Measurements from ENCODE around the gene CD4.

Gene CD4

DNA sequence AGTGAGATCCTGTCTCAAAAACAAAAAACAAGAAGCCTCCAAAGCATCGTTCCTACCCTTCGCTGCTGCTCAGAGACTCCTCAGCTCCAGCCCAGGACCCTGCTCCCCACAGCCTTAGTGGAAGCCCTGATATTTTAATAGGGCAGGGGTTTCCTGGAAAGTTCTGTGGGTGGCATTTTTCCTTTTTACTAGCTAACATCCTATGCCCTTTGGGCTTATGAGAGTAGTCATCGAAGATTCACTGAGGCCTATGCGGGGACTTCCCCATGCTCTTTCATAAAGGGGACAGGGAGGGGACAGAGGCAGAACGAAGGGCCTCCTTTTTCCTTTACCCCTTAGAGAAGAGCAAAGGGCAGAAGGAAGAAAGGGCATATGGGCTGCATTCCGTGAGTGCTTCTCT lies 8.8 kb upstream of the CD4 start:
- DNase-seq (ENCODE audit: insufficient read length) (no peak), FAIRE-seq (no peak)
- TF ChIP-seq POLR2A (IDR thresholded peaks at IDR 0.05; ENCODE audit: low read depth, low read length) = no peak
- TF ChIP-seq POLR2AphosphoS5 (IDR thresholded peaks at IDR 0.05; ENCODE audit: low read depth, low read length) = no peak
- no peak for TF ChIP-seq TAF1 (IDR thresholded peaks at IDR 0.05; ENCODE audit: borderline replicate concordance, low read depth, low read length)

DNA sequence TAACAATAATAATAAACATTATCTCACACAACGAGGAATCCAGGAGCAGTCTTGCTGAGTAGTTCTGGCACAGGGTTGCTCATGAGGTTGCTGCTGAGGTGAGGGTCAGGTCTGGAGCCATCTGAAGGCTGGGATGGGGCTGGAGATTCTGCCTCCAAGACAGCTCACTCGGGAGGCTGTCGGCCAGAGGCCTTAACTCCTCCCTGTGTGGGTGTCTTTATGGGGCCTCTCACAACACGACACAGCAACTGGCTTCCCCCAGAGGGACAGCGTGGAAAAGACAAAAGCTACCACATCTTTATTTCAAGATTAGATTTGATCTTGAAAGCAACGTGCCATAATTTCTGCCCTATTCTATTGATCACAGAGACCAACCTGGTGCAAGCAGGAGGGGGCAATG lies 7.2 kb upstream of the CD4 start:
- FAIRE-seq (no peak), DNase-seq (ENCODE audit: insufficient read length) (no peak)
- TF ChIP-seq POLR2AphosphoS5 (IDR thresholded peaks at IDR 0.05; ENCODE audit: low read depth, low read length) = no peak
- no peak for TF ChIP-seq POLR2A (IDR thresholded peaks at IDR 0.05; ENCODE audit: low read depth, low read length)
- no peak for TF ChIP-seq TAF1 (IDR thresholded peaks at IDR 0.05; ENCODE audit: borderline replicate concordance, low read depth, low read length)

DNA sequence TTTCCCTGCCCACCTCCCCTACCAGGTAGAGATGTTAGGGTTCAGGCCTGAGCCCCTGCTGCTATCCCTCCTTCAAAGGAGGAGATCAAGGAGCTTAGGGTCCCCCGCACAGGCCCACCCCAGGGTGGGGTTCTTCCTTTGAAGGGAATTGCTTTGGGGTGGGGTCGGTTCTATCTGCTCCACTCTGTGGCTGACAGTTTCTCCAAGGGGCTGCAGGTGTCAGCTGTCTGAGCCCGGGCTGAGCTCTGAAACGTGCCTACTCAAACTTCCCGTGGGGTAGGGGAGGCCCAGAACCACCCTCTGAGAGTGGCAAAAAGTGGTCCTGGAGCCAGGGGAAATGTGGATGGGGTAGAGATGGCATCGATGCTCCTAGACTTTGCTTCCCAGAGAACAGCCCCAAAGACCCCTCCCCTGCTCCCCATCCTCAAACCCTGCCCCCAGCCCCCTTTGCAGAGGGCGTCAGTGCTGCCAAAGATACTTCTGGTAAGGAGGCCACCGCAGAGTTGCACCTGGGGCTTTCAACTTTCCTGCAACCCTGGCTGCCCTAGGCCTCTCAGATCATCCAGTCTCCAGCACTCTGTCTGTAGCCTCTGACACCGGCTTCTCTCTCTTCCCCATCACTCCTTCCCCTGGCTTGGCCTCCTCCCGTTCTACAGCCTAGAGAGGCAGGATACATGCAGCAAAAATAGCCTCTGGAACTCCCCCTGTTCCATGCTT lies 6.3 kb upstream of the CD4 start:
- TF ChIP-seq POLR2A (IDR thresholded peaks at IDR 0.05; ENCODE audit: low read depth, low read length) = no peak
- TF ChIP-seq POLR2AphosphoS5 (IDR thresholded peaks at IDR 0.05; ENCODE audit: low read depth, low read length) = no peak
- TF ChIP-seq TAF1 (IDR thresholded peaks at IDR 0.05; ENCODE audit: borderline replicate concordance, low read depth, low read length) = no peak
- FAIRE-seq = no peak
- no peak for DNase-seq (ENCODE audit: insufficient read length)

DNA sequence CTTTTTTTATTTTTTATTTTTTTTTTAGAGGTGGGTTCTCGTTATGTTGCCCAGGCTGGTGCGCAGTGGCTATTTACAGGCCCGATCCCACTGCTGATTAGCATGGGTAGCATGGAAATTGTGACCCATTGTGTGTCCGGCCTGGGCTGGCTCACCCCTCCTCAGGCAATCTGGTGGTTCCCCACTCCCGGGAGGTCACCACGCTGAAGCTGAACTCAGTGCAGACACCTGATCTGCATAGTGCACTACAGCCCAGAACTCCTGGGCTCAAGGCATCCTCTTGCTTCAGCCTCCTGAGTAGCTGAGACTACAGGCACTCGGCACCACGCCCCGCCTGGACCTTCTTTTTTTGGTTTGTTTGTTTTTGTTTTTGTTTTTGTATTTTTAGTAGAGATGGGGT lies 5.5 kb upstream of the CD4 start:
- DNase-seq (ENCODE audit: insufficient read length) (no peak), FAIRE-seq (no peak)
- TF ChIP-seq POLR2AphosphoS5 (IDR thresholded peaks at IDR 0.05; ENCODE audit: low read depth, low read length) (no peak), TAF1 (IDR thresholded peaks at IDR 0.05; ENCODE audit: borderline replicate concordance, low read depth, low read length) (no peak), POLR2A (IDR thresholded peaks at IDR 0.05; ENCODE audit: low read depth, low read length) (no peak)

DNA sequence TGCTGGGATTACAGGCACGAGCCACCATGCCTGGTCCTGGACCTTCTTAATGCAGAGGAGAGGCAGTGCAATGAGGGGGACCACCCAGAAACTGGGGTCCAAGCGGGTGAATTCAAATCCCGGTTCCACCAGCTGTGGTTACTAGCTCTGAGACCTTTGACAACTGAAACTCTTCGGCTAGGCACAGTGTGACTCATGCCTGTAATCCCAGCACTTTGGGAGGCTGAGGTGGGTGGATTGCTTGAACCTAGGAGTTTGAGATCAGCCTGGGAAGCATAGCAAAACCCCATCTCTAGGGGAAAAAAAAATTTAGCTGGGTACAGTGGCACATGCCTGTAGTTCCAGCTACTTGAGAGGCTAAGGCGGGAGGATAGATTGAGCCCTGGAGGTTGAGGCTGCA lies 5.0 kb upstream of the CD4 start:
- FAIRE-seq (peak; percentile 9), DNase-seq (ENCODE audit: insufficient read length) (no peak)
- TF ChIP-seq POLR2AphosphoS5 (IDR thresholded peaks at IDR 0.05; ENCODE audit: low read depth, low read length) (no peak), POLR2A (IDR thresholded peaks at IDR 0.05; ENCODE audit: low read depth, low read length) (no peak), TAF1 (IDR thresholded peaks at IDR 0.05; ENCODE audit: borderline replicate concordance, low read depth, low read length) (no peak)

DNA sequence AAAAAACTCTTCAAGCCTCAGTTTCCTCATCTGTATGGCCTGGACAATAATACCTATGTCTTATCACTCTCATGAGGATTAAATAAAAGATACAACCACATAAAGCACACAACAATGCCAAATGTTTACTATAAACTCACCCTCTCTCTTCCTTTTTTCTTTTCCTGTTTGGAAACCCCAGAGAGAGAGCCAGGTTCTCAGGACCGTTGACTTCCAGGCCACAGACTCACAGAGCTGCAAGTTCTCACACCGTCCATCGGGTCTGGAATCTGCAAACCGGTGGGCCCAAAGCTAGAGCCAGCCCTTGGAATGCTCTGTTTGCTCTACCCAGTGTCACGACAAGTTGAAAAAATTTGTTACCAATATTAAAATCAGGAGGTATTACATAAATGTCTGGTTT lies 4.6 kb upstream of the CD4 start:
- no peak for FAIRE-seq
- DNase-seq (ENCODE audit: insufficient read length) = no peak
- TF ChIP-seq TAF1 (IDR thresholded peaks at IDR 0.05; ENCODE audit: borderline replicate concordance, low read depth, low read length) (no peak), POLR2AphosphoS5 (IDR thresholded peaks at IDR 0.05; ENCODE audit: low read depth, low read length) (no peak), POLR2A (IDR thresholded peaks at IDR 0.05; ENCODE audit: low read depth, low read length) (no peak)

DNA sequence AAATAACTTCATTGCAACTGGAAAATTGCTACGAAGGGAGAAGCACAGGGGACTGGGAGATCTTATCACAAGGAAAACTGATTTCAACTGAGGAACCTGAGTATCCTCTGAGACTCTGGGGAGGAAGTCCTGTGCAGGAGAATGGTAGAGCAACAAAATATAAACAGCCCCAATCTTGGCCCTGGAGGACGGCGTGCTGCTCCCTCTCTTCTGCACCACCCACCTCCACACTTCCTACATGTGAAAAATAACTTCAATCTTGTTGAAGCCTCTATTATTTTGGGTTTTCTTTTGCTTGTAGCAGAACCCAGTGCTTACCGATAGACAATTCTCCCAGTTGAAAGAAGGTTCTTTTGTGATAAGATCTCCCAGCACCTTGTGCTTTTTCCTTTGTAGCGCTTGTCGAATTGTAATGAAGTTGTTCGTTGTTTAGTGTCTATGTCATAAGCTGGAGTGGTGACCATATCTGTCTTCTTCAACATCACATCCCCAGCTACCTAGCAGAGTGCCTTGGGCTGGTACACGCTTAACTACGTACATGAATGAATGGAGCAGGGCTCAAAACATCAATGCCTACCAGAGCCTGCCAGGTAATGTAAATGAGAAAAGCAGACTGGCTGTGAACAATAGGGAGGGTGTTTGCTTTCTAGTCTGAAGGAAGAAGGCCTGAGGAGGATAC lies 2.8 kb upstream of the CD4 start:
- no peak for DNase-seq (ENCODE audit: insufficient read length)
- FAIRE-seq = no peak
- no peak for TF ChIP-seq POLR2AphosphoS5 (IDR thresholded peaks at IDR 0.05; ENCODE audit: low read depth, low read length)
- no peak for TF ChIP-seq POLR2A (IDR thresholded peaks at IDR 0.05; ENCODE audit: low read depth, low read length)
- no peak for TF ChIP-seq TAF1 (IDR thresholded peaks at IDR 0.05; ENCODE audit: borderline replicate concordance, low read depth, low read length)

DNA sequence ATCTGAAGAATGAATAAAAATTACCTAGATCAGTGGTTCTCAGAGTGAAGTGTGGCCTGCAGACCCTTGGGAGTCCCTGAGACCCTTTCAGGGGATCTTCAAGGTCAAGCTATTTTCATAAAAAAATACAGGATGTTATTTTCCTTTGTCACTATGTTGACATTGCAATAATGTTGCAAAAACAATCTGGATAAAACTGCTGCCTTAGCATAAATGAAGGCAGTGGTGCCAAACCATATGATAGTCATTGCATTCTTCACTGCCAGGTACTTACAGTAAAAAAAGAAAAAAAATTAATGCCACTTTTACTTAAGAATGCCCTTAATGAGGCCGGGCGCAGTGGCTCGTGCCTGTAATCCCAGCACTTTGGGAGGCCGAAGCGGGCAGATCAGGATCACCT lies 2.0 kb upstream of the CD4 start:
- no peak for DNase-seq (ENCODE audit: insufficient read length)
- FAIRE-seq = no peak
- TF ChIP-seq TAF1 (IDR thresholded peaks at IDR 0.05; ENCODE audit: borderline replicate concordance, low read depth, low read length) (no peak), POLR2A (IDR thresholded peaks at IDR 0.05; ENCODE audit: low read depth, low read length) (no peak), POLR2AphosphoS5 (IDR thresholded peaks at IDR 0.05; ENCODE audit: low read depth, low read length) (no peak)

DNA sequence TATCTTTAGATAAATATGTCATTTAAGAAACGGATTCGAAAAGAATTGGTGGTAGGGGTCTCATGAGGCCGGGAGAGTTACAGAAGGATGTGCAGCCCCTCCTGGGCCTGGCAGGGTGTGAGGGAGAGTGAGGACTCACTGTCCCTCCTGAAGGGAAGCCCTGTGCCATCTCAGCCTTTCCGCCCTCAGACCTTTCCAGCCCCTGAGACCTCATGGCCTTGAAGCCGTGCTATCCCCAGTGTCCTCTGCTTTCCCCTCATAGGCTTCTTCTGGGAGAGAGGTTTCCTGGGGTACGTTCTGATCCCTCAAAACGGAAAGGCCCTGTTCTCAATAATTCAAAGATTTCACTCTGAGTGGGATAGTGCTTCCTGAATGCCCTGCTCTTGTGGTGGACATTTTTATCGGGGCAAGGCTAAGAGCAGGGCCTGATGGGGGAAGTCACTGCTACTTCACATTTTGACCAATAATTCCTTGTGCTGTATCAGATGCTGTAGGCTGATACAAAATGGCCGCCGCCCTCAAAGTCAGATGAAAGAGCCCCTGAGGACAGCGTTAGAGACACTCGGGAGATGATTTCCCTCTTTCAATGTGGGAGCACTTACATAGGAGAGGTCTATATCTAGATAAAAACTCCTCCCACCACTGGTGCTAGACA lies 1.3 kb downstream of the CD4 start:
- TF ChIP-seq TAF1 (IDR thresholded peaks at IDR 0.05; ENCODE audit: borderline replicate concordance, low read depth, low read length) (no peak), POLR2A (IDR thresholded peaks at IDR 0.05; ENCODE audit: low read depth, low read length) (no peak), POLR2AphosphoS5 (IDR thresholded peaks at IDR 0.05; ENCODE audit: low read depth, low read length) (no peak)
- no peak for DNase-seq (ENCODE audit: insufficient read length)
- FAIRE-seq = no peak

DNA sequence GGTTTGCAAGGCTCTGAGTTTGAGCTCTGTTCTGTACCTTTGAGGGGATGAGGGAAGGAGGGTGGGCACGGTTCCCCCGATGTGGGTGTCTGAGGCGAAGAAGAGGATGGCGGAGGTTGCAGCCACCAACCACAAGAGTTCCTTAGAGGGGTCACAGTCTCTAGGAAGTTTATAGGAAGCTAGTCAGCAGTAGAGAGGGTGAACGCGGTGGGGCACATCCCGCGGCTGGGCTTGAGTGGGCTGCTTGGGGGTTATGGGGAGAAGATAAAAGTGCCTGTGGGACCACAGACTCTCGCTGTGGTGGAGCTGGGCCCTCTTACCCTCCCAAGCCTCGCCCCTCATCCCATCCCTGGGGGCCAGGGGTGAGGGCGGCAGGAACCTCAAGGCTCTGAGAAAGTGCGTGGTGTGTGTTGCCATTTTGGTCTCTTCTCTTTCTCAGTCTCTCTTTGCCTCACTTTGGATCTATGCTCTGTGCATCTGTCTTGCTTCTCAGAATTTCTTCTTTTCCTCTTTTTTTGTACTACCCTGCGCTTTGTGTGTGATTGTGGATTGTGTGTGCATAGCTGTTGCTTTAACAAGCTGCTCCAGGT lies 2.7 kb downstream of the CD4 start:
- TF ChIP-seq POLR2A (IDR thresholded peaks at IDR 0.05; ENCODE audit: low read depth, low read length) = no peak
- no peak for TF ChIP-seq POLR2AphosphoS5 (IDR thresholded peaks at IDR 0.05; ENCODE audit: low read depth, low read length)
- TF ChIP-seq TAF1 (IDR thresholded peaks at IDR 0.05; ENCODE audit: borderline replicate concordance, low read depth, low read length) = no peak
- FAIRE-seq (no peak), DNase-seq (ENCODE audit: insufficient read length) (no peak)

DNA sequence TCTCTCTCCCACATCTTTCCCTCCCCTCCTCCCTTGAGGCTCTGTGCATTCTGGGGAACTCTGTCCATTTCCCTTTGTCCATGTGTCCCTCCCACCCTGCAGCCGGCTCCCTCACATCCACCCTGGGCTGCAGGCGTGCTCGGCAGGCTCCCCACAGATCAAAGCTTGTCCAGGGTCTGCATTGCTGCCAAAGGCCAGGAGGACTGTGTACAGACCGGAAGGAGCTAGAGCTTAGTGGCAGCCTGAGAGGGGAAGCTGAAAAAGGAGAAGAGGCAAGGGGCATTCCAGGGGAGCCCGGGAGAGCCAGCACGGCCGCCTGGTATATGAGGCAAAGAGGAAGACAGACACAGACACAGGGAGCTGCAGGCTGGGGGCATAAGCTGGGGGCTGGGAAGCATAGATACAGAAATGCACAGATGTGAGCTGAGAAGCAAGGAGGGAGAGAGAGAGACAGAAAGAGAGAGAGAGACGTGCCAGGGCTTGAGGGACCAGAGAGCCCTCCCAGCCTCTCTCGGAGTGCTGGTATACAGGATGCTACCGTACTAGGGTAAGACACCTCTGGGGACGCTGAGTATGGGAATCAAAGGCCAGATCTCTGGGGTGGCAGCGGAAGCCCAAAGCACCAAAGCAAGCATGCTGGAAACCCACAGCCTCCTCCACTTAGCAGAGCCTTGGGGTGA lies 3.3 kb downstream of the CD4 start:
- FAIRE-seq (no peak), DNase-seq (ENCODE audit: insufficient read length) (no peak)
- TF ChIP-seq POLR2A (IDR thresholded peaks at IDR 0.05; ENCODE audit: low read depth, low read length) (no peak), POLR2AphosphoS5 (IDR thresholded peaks at IDR 0.05; ENCODE audit: low read depth, low read length) (no peak), TAF1 (IDR thresholded peaks at IDR 0.05; ENCODE audit: borderline replicate concordance, low read depth, low read length) (no peak)
